ENCODE measurements around the gene GPD2.

Gene GPD2

GRCh38 chr2:156436497-156437085 lies 412 bp downstream of the GPD2 start:
- peak; percentile 34 for DNase-seq (ENCODE audit: low read depth)

- peak; percentile 74 for DNase-seq (ENCODE audit: low read depth)
Measured at GRCh38 chr2:156437272-156437930, 1.2 kb downstream of the GPD2 start.

- DNase-seq (ENCODE audit: low read depth), result peak; percentile 27
Measured at GRCh38 chr2:156437931-156438410, 1.8 kb downstream of the GPD2 start.

- DNase-seq (ENCODE audit: low read depth), result no peak
Measured at GRCh38 chr2:156443089-156443488, 6.9 kb downstream of the GPD2 start.

- DNase-seq (ENCODE audit: low read depth), result peak; percentile 85
Measured at GRCh38 chr2:156445296-156446220, 9.4 kb downstream of the GPD2 start.

- no peak for DNase-seq (ENCODE audit: low read depth)
Measured at GRCh38 chr2:156447761-156448160, 11.6 kb downstream of the GPD2 start.

- DNase-seq (ENCODE audit: low read depth), result no peak
Measured at GRCh38 chr2:156448766-156449165, 12.6 kb downstream of the GPD2 start.

GRCh38 chr2:156452971-156453370 lies 16.8 kb downstream of the GPD2 start:
- DNase-seq (ENCODE audit: low read depth), result peak; percentile 64

- DNase-seq (ENCODE audit: low read depth), result peak; percentile 56
Measured at GRCh38 chr2:156455361-156455975, 19.3 kb downstream of the GPD2 start.

- no peak for DNase-seq (ENCODE audit: low read depth)
Measured at GRCh38 chr2:156456616-156457015, 20.4 kb downstream of the GPD2 start.

GRCh38 chr2:156457523-156458517 lies 21.6 kb downstream of the GPD2 start:
- DNase-seq (ENCODE audit: low read depth), result no peak

- no peak for DNase-seq (ENCODE audit: low read depth)
Measured at GRCh38 chr2:156459720-156460119, 23.5 kb downstream of the GPD2 start.

GRCh38 chr2:156464106-156464505 lies 27.9 kb downstream of the GPD2 start:
- no peak for DNase-seq (ENCODE audit: low read depth)

GRCh38 chr2:156465573-156465972 lies 29.4 kb downstream of the GPD2 start:
- DNase-seq (ENCODE audit: low read depth), result no peak

GRCh38 chr2:156466739-156467405 lies 30.7 kb downstream of the GPD2 start:
- DNase-seq (ENCODE audit: low read depth), result peak; percentile 74

- DNase-seq (ENCODE audit: low read depth), result no peak
Measured at GRCh38 chr2:156470975-156471583, 34.9 kb downstream of the GPD2 start.

GRCh38 chr2:156471762-156472161 lies 35.6 kb downstream of the GPD2 start:
- no peak for DNase-seq (ENCODE audit: low read depth)

- DNase-seq (ENCODE audit: low read depth), result no peak
Measured at GRCh38 chr2:156472686-156473085, 36.5 kb downstream of the GPD2 start.

- DNase-seq (ENCODE audit: low read depth), result no peak
Measured at GRCh38 chr2:156473445-156473844, 37.3 kb downstream of the GPD2 start.

GRCh38 chr2:156474401-156474800 lies 38.2 kb downstream of the GPD2 start:
- no peak for DNase-seq (ENCODE audit: low read depth)
